GM18502 (cell line): Measurements from ENCODE around the gene TBX15.
A peak's percentile ranks its signal among the peaks of the same experiment; 100 is the strongest.
"Not testable (repeated sequence)": the region's sequence is repeated elsewhere in the genome, so short reads cannot be mapped to it uniquely, and the experiment has no call there.

Experiments
- ATAC-seq: cut with Tn5 transposase; IDR thresholded peaks from one replicate; pipeline ENCODE4 v1.9.1; 2021; ENCODE audit warnings: mild to moderate bottlenecking; ENCODE audit not compliant: unreplicated experiment, poor library complexity

Gene TBX15

GRCh38 chr1:118931876-118932275 is 56.3 kb downstream of the TBX15 start:
- no peak for ATAC-seq

- no peak for ATAC-seq
These were observed 59.2 kb downstream of the TBX15 start for GRCh38 chr1:118928739-118929554.

GRCh38 chr1:118927427-118928187 is 60.5 kb downstream of the TBX15 start:
- ATAC-seq, result no peak

GRCh38 chr1:118926261-118926660 is 61.9 kb downstream of the TBX15 start:
- no peak for ATAC-seq

- no peak for ATAC-seq
These were observed 62.5 kb downstream of the TBX15 start for GRCh38 chr1:118925651-118926050.

GRCh38 chr1:118923319-118923718 is 64.8 kb downstream of the TBX15 start:
- ATAC-seq, result no peak

- no peak for ATAC-seq
These were observed 66.1 kb downstream of the TBX15 start for GRCh38 chr1:118921994-118922393.

- ATAC-seq, result no peak
These were observed 67.9 kb downstream of the TBX15 start for GRCh38 chr1:118920124-118920717.

GRCh38 chr1:118918940-118919259 is 69.2 kb downstream of the TBX15 start:
- peak; percentile 14 for ATAC-seq

- peak; percentile 88 for ATAC-seq
These were observed 69.8 kb downstream of the TBX15 start for GRCh38 chr1:118918230-118918939.

- ATAC-seq, result not testable (repeated sequence)
These were observed 71.8 kb downstream of the TBX15 start for GRCh38 chr1:118916346-118916745.

GRCh38 chr1:118914379-118915161 is 73.6 kb downstream of the TBX15 start:
- no peak for ATAC-seq

GRCh38 chr1:118913818-118914217 is 74.3 kb downstream of the TBX15 start:
- no peak for ATAC-seq

GRCh38 chr1:118912574-118912973 is 75.6 kb downstream of the TBX15 start:
- ATAC-seq, result no peak

GRCh38 chr1:118911571-118911970 is 76.6 kb downstream of the TBX15 start:
- no peak for ATAC-seq

GRCh38 chr1:118907466-118907865 is 80.7 kb downstream of the TBX15 start:
- ATAC-seq, result no peak

GRCh38 chr1:118905671-118906070 is 82.5 kb downstream of the TBX15 start:
- no peak for ATAC-seq

- no peak for ATAC-seq
These were observed 82.9 kb downstream of the TBX15 start for GRCh38 chr1:118905196-118905595.

GRCh38 chr1:118902711-118903191 is 85.4 kb downstream of the TBX15 start:
- ATAC-seq, result no peak

- ATAC-seq, result no peak
These were observed 85.8 kb downstream of the TBX15 start for GRCh38 chr1:118902299-118902698.
